ENCODE results near the gene SULT6B1. TPM values are rescaled to one million over a fixed set of nuclear protein-coding genes. Genes with fewer than 3 reads are reported as not detected.

Gene SULT6B1
- polyA plus RNA-seq, 1 donor from 2014 or later: not detected

GRCh38 chr2:37181726-37182684 is 6.5 kb downstream of the SULT6B1 start:
- no peaks in the 10 kb centered on the region for H3K9me3 Mint-ChIP-seq
- peaks cover 5% of the 10 kb centered on the region for H3K27me3 Mint-ChIP-seq
- no peaks in the 10 kb centered on the region for H3K36me3 Mint-ChIP-seq
- no peak overlapping the region for H3K4me3 Mint-ChIP-seq
- peaks cover 0 to 4% (median 2%) of the 10 kb centered on the region in 3 donors for H3K4me1 Mint-ChIP-seq
- H3K27ac Mint-ChIP-seq: no peak overlapping the region

GRCh38 chr2:37180640-37181039 is 7.8 kb downstream of the SULT6B1 start:
- H3K9me3 Mint-ChIP-seq: no peaks in the 10 kb centered on the region
- no peaks in the 10 kb centered on the region for H3K36me3 Mint-ChIP-seq
- H3K27ac Mint-ChIP-seq: no peak overlapping the region
- peaks cover 3% of the 10 kb centered on the region for H3K27me3 Mint-ChIP-seq
- peaks cover 0 to 4% (median 2%) of the 10 kb centered on the region in 3 donors for H3K4me1 Mint-ChIP-seq
- H3K4me3 Mint-ChIP-seq: no peak overlapping the region

GRCh38 chr2:37180006-37180639 is 8.3 kb downstream of the SULT6B1 start:
- peaks cover 0 to 4% (median 2%) of the 10 kb centered on the region in 3 donors for H3K4me1 Mint-ChIP-seq
- H3K27ac Mint-ChIP-seq: peak overlapping the region in 1 of 3 donors; percentile 29
- H3K9me3 Mint-ChIP-seq: no peaks in the 10 kb centered on the region
- H3K4me3 Mint-ChIP-seq: no peak overlapping the region
- peaks cover 3% of the 10 kb centered on the region for H3K27me3 Mint-ChIP-seq
- H3K36me3 Mint-ChIP-seq: no peaks in the 10 kb centered on the region

- H3K4me3 Mint-ChIP-seq: no peak overlapping the region
- no peak overlapping the region for H3K27ac Mint-ChIP-seq
- H3K4me1 Mint-ChIP-seq: no peaks in the 10 kb centered on the region
- no peaks in the 10 kb centered on the region for H3K27me3 Mint-ChIP-seq
- peaks cover 2% of the 10 kb centered on the region for H3K36me3 Mint-ChIP-seq
- no peaks in the 10 kb centered on the region for H3K9me3 Mint-ChIP-seq
Measured at GRCh38 chr2:37173741-37174140, 14.7 kb downstream of the SULT6B1 start.

- Mint-ChIP-seq H3K27ac (no peak overlapping the region), H3K27me3 (no peaks in the 10 kb centered on the region), H3K4me1 (no peaks in the 10 kb centered on the region), H3K36me3 (peaks cover 2% of the 10 kb centered on the region), H3K4me3 (no peak overlapping the region), H3K9me3 (no peaks in the 10 kb centered on the region)
Measured at GRCh38 chr2:37171624-37171950, 16.9 kb downstream of the SULT6B1 start.

- H3K4me3 Mint-ChIP-seq: no peak overlapping the region
- no peaks in the 10 kb centered on the region for H3K4me1 Mint-ChIP-seq
- no peaks in the 10 kb centered on the region for H3K27me3 Mint-ChIP-seq
- H3K9me3 Mint-ChIP-seq: peaks cover 1 to 11% (median 10%) of the 10 kb centered on the region in 3 donors
- no peak overlapping the region for H3K27ac Mint-ChIP-seq
- peaks cover 4% of the 10 kb centered on the region for H3K36me3 Mint-ChIP-seq
Measured at GRCh38 chr2:37168217-37168981, 20.1 kb downstream of the SULT6B1 start.

- Mint-ChIP-seq H3K4me1 (no peaks in the 10 kb centered on the region), H3K27me3 (no peaks in the 10 kb centered on the region), H3K4me3 (no peak overlapping the region), H3K9me3 (peaks cover 1 to 11% (median 10%) of the 10 kb centered on the region in 3 donors), H3K36me3 (peaks cover 4% of the 10 kb centered on the region), H3K27ac (no peak overlapping the region)
Measured at GRCh38 chr2:37167636-37168180, 20.8 kb downstream of the SULT6B1 start.

GRCh38 chr2:37164757-37165156 is 23.7 kb downstream of the SULT6B1 start:
- Mint-ChIP-seq H3K27me3 (no peaks in the 10 kb centered on the region), H3K9me3 (peaks cover 1 to 11% (median 10%) of the 10 kb centered on the region in 3 donors), H3K4me3 (no peak overlapping the region), H3K36me3 (peaks cover 4% of the 10 kb centered on the region), H3K4me1 (peaks cover 0 to 2% (median 0%) of the 10 kb centered on the region in 3 donors), H3K27ac (no peak overlapping the region)

GRCh38 chr2:37156857-37157714 is 31.4 kb downstream of the SULT6B1 start, which contains the start of gene EIF2AK2:
Gene EIF2AK2, minus strand, starts transcription at chr2:37156980. Its CDS starts 9,174 bp downstream, at chr2:37147806.
- H3K4me3 Mint-ChIP-seq: peak within 1 kb of the TSS; percentile 82 to 97 (median 95)
- peaks cover 6% of the 10 kb centered on the region for H3K36me3 Mint-ChIP-seq
- no peaks in the 10 kb centered on the region for H3K27me3 Mint-ChIP-seq
- peaks cover 24 to 41% (median 28%) of the 10 kb centered on the region in 3 donors for H3K4me1 Mint-ChIP-seq
- H3K27ac Mint-ChIP-seq: peak within 1 kb of the TSS; percentile 77 to 96 (median 91)
- no peaks in the 10 kb centered on the region for H3K9me3 Mint-ChIP-seq

GRCh38 chr2:37156071-37156856 is 32.2 kb downstream of the SULT6B1 start:
- peak overlapping the region; percentile 34 to 96 (median 91) for H3K27ac Mint-ChIP-seq
- H3K27me3 Mint-ChIP-seq: no peaks in the 10 kb centered on the region
- H3K4me3 Mint-ChIP-seq: peak overlapping the region; percentile 82 to 97 (median 95)
- H3K4me1 Mint-ChIP-seq: peaks cover 27 to 45% (median 32%) of the 10 kb centered on the region in 3 donors
- peaks cover 11% of the 10 kb centered on the region for H3K36me3 Mint-ChIP-seq
- no peaks in the 10 kb centered on the region for H3K9me3 Mint-ChIP-seq

- Mint-ChIP-seq H3K9me3 (no peaks in the 10 kb centered on the region), H3K36me3 (peaks cover 11% of the 10 kb centered on the region), H3K27me3 (no peaks in the 10 kb centered on the region), H3K4me1 (peaks cover 34 to 52% (median 38%) of the 10 kb centered on the region in 3 donors), H3K27ac (peak overlapping the region; percentile 91 to 96 (median 92)), H3K4me3 (peak overlapping the region; percentile 82 to 97 (median 95))
Measured at GRCh38 chr2:37154785-37155184, 33.7 kb downstream of the SULT6B1 start.

- H3K36me3 Mint-ChIP-seq: peaks cover 15% of the 10 kb centered on the region
- peak overlapping the region in 1 of 3 donors; percentile 23 for H3K27ac Mint-ChIP-seq
- peak overlapping the region in 2 of 4 donors; percentile 13 to 56 for H3K4me3 Mint-ChIP-seq
- peaks cover 36 to 58% (median 46%) of the 10 kb centered on the region in 3 donors for H3K4me1 Mint-ChIP-seq
- H3K27me3 Mint-ChIP-seq: no peaks in the 10 kb centered on the region
- no peaks in the 10 kb centered on the region for H3K9me3 Mint-ChIP-seq
Measured at GRCh38 chr2:37153224-37153623, 35.2 kb downstream of the SULT6B1 start.

Measured in IgD-negative memory B cell (primary cell).